ENCODE measurements around the gene JAM3.

The JAM3 gene

DNA sequence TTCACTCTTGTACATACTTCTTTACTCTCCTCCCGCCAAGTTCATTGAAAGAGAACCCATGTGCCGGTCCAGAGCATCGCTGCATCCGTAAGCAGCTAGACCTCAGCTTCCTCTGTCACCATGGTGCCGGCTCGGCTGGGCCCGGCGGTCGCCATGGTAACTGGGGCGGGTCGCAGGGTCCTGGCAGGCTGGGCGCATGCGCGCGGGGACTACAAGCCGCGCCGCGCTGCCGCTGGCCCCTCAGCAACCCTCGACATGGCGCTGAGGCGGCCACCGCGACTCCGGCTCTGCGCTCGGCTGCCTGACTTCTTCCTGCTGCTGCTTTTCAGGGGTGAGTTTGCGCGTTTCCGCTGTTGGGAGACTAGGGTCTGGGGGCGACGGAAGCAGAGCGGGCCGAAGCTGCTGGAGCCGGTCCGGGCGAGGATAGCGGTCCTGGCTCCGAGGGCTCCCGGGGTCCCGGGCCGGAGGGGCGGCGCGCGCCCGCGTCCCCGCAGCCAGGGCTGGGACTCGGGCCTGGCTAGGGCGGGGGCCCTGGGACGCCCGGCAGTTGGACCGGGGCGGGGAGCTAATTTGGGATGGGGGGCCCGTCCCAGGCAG, at the start of gene JAM3:
Gene JAM3 (plus strand): TSS at position 244 of the 597 bp plus-strand sequence. CDS start 12 bp downstream, at position 256.
- DNase-seq = peak; percentile 84

DNA sequence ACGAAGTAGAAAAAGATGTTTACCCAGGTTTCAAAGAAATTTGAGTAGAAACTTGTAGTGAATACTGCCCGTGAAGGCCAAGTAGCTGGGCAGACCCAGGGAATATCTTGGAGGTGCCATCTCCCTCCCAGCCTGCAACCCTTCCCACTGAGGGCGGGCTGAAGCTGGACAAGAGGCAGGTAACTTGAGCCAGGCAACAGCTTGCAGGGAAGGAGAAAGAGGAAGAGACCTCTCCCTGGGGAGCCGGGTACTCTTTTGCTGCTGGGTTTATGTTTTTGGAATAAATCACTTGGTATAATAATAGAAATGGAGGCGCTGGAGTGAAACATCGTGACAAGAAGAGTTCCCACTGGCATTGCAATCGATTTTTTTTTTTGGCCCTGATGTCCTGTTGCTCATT, 49.4 kb upstream of the JAM3 start:
- no peak for DNase-seq

DNA sequence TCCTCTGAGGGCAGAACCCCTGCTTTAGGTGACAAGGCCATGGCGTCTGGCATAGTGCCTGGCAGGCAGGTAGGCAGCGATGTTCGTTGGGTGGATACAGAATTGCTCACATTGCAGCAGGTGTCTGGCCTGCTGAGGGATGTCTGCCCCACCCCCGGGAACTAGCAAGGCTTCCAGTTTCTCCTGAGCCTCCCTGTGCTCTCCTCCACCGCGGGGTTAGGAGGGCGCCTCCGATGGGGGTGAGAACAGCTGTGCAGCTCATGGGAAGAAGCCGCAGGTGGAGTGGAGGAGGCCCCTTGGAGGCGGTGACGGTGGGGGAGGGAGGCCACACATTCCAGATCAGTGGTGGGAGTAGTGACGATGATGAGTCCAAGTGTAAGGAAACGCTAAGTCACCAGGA, 48.3 kb upstream of the JAM3 start:
- DNase-seq = no peak

DNA sequence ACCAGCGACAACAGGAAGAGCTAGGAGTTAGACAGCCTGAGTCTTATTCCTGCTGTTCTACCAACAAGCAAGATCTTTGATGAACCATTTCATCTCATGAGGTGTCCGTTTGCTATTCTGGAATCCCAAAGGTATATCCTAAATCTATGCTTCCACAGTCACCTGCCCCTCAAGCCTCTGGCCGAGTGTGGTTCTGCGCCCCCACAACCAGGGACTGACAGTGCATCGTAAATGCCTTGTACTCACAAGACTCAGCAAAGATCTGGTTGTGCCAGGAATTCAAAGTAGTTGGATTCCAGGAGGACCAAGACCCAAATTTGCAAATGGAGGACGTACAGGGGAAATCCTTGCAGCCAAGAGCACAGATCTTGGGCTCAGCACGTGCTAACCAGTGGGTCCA, 47.5 kb upstream of the JAM3 start:
- DNase-seq = no peak

DNA sequence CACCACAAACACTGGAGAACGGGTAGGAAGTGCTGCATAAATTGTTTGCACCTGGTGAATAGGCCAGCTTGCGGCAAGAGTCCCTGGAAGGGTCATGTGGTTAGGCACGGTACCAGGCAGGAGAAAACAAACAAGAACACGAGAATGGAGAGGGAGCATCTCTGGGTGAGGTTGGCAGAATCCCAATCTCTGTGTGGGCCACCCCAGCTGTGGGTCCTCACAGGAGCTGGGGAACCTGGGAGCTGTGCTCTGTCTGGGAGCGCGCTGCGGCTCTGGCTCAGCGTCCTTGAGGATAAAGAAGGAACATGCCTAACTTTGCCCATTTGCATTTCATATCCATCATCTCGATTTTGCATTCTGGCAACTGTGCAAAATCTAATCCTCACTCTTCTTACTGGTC, 46.1 kb upstream of the JAM3 start:
- no peak for DNase-seq

DNA sequence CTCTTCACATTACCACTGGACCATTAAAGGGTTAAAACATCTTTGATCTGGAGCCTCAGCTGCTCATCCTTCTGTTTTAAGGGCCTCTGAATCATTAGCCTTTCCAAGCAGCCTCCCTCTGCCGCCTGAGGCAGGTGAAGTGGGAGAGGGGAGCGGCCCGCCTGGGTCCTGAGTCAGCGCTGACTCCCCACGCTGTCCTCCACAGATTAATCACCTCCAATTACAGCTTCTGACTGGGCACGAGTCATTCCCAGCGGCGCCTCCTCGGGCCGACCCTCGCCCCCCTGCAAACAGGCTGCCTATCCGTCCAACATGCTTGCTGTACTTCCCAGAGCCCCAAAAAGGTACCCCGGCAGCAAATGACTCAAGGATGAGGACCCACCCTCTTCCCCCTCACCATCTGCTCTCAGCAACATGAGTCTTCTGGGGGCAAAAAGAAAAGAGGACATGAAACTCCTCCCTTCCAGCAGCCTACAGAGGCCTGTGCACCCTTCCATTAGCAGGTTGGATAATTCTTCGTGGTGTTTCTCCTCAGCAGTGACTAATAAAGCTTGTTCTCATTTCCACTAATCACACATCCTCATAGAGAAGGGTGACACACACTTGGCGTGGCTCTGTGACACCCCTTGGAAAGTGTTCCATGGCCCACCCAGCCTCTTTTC, 44.3 kb upstream of the JAM3 start:
- DNase-seq = no peak

DNA sequence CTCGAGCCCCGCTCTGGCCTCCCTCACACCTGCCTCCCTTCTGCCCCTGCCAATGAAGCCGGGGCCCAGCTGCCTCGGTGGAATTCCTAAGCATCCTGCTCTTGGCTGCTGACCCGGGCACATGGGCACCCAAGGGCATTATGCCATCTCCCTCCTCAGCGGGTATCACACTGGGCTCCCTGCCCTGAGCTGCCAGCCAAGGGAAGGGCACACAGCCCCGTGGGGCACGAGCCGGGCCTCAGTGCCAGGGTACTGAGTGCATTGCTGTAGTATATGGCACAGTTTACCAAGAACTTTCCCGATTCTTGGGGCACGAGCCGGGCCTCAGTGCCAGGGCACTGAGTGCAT, 43.8 kb upstream of the JAM3 start:
- DNase-seq = no peak

DNA sequence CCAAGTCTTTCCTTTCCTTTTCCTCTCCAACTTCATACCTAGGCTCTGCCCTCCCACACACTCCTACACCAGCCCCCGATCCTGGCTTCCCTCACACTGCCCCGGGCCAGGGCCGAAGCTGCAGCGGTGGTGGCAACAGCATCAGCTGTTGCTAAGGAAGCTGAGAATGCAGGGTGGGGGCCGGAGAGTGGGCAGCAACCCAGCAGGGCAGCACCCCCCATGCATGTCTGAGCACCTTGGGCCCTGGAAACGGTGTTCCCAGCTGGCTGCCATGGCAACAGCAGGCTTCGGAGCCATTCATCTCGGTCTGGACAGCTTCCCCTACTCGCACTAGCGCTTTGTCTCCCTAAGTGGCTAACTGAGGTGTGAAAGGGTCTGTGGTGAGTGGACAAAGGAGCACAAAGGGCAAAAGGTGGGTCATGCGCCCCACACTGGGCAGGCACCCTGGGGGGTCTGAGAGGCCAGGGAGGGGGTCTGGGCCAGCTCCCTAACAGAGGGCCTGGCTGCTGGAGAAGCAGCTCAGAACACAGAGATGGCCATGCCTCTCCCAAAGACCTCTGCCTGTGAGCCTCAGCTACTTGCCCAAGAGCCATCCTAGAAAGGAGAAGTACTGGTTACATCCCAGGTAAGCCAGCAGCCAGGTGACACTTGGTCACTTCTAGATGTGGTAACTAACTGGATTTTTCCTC, 42.1 kb upstream of the JAM3 start:
- DNase-seq = no peak

DNA sequence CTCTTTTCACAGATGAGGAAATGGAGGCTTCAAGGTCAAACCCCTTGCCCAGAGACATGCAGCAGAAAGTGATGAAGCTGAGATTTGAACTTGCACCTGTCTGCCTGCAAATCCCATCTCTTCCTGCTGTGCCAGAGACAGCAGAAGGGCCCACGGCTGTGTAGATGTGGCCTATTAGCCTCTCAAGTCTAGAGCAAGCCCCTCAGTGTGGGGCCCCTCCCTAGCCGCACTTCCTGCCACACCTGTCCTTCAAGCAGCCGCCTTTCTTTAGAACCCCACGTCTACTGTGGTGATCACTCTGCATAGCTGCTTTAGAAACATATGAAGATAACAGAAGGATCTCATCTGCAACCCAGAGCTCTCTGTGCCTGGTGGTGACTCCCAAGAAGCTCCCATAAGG, 41.2 kb upstream of the JAM3 start:
- DNase-seq = no peak

DNA sequence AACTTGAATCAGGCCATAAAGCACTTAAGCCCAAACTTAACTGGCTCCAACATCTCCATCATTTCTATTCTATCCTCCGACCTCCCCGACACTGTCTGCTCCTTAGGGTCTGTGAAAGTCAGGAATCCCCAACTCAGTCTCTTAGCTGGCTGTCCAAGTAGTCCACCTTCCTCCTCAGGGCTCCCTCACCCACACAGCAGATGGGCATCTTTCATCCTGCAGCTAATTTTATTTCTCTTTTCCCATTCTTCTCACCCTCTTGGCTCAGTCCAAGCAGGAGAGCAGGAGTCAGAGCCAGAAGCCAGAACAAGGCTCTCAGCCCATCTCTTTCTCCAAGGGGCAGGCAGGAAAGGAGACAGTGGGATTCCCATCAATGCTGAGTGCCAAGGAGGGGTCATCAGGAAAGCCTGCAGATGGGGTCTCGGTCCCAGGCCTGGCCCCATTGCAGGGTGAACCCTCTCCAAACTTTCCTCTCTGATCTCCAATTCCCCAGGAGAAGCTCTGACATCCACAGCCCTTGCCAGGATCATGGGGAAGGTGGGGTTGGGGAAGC, 40.4 kb upstream of the JAM3 start:
- DNase-seq = no peak

DNA sequence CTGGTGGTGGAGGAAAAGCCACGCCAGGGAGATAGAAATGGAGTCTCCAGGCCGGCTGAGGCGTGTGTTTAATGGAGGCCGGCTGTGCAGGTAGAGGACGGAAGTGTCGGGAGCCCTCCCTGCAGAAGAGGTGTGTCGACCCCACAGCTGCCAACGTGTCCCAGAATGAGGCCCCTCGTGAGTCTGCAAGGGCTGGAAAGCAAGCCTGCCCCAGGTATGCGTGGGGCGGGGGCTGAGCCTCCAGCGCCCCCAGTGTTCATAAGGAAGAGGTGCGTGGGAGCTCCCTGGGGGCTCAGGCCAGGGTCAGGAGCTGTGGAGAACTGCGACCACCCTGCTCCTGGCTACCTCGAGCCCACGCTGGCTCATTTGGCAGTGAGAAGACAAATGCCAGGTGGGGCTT, 38.0 kb upstream of the JAM3 start:
- no peak for DNase-seq

DNA sequence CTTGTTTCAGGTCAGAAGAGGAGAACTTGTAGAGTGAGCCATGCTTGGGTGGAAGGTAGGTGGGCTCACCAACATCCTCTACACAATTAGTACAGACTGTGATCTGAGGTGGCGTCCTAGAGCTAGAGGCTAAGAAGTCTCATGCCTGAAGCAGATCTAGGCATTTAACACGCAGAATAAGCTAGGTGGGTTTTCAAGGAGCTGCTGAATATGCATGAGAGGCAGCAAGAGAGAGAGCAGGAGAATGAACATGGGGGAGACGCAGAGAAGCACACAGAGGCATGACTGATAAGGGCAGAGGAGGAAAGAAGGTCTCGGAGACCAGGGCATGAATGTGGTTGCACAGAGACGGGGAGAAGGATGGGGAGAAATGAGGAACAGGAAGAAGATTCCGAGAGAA, 36.8 kb upstream of the JAM3 start:
- no peak for DNase-seq

DNA sequence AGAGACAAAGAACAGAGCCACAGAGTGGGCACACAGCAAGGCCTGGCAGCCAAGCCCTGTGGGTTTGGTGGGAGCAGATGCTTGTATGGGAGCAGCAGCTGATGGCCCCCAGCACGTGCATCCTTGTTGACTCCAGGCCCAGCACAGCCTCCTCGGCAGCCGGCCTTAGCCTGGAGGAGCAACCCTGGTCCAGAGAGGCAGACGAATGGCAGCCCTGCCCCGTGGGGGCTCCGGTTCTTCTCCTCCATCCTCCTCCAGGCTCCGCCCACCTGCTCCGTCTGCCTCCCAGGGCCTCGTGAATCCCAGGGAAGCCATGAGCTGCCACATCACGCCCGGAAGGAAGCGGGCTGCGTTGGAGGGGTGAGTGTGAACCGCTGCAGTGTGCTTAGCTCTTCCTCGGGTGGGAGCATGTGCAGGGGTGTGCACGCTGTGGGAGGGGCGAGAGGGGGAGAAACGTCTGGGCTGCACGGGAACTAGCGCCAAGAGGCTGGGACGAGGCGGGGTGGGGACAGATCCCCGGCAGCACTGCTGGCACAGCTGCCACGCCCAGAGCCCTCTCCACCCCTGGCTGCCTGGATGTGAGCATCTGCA, 36.3 kb upstream of the JAM3 start:
- DNase-seq = peak; percentile 88

DNA sequence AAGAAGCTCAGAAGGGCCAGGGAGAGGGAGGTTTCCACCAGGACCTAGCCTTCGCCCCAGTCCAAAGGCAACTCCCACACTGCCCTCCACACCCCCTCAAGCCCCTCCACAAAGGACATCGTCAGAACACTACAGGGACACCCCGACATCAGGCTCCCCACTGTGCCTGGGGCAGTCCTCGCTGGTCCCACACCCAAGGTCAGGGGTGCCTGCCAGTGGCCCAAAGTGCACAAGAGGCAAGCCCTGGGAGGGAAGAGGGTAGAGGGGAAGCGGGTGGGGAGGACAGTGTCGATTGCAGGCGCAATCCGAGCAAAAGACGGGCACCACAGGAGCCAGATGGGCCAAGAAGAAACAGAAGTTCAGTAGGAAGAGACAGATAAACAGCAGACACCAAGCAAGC, 35.6 kb upstream of the JAM3 start:
- DNase-seq = no peak

DNA sequence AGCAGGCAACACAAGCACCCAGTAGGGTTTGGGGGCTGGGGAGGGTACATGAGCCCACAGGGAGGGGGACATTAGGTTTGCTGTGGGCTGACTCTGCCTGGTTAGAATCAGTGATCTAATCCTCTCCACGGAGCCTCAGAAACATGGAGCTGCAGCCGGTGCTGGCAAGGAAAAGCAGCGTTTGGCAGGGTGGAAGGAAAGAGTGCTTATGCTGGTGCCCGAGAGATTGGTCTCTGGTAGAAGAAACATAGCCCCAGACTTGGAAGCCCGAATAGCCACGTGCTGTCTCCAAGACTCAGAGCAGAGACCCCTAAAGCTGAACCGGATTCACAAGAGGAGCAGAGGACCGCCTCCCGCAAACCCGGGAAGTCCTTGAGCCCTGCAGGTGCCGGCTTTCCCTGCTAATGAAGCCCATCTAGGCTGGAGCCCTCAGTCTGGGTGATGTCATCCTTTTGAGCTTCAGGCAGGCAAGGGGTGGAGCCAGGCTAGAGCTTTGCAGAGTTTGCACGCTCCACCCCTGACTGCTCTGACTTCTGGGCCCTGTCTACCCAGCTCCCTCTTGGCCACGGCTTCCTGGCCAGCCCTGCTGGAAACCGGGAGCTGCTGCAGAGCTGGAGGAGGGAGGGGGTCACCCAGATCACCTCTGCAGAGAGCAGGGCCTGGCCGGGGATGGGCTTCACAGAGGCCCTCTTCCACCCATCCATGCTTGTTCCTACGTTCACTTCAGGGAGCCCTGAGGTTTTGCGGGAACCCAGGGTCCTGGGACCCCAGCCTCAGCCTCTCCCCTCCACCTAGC, 35.0 kb upstream of the JAM3 start:
- peak; percentile 96 for DNase-seq

DNA sequence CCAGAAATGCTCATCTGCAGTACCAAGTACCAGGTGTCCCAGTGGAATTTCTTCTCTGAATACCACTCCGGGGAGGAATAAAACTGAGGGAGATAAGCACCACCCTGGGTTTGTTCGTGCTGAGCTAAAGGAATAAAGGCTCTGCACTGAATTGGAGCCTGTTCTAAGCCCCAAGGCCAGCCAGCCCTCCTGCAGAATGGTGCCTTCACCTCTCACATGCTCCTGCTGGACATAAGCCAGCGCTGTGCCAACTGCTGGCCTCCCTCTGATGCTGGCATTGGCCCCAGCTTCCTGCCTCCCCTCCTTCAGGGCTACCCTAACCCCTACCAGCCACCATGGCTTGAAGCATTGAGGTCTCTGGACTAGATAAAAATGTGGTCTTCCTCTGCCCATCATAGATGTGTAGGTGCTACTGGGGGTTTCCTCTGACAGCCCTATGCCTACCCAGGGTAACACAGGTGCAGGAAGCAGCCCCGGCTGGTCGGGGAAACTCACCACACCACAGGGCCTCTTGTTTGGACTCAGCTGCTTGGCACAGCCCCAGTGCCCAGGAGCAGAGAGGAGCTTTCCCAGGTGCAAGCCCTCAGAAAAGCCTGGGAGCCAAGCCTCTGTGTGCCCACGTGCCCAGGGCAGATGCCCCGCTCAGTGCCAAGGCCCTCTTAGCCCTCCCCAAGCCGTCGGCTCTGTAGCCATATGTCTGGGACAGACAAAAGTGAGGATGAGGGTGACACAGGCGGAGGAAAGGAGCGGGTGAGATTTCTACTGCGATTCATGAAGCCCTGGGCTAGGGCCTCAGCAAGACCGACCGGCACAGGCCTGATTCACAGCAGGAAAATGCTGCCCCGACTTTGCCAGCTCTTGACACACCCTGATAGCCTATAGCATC, 34.1 kb upstream of the JAM3 start:
- peak; percentile 43 for DNase-seq

DNA sequence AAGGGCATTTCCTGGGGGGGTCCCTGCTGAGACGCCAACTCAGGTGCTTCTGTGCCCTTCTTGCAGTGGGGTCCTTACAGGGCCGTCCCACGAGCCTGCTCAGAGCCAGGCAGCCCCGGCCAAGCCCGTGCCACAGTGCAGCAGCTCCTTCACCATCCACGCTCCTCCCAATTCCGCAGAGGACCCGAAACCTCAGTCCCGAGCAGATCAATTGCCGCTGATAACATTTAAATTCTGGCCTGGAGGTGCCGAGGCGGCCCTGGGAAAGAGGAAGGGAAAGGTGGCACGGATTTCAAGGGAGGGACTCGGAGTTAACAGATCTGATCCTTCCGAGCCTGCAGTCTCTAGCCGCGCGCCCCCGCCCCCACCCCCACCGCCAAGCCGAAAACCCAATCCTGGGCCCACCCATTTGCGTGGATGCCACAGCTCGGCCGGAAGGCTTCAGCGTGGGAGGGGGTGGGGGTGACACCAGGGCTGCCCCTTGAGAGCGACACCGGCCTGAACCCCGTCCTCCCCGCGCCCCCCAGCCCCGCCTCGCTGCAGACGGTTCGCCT, 32.3 kb upstream of the JAM3 start:
- DNase-seq = no peak

DNA sequence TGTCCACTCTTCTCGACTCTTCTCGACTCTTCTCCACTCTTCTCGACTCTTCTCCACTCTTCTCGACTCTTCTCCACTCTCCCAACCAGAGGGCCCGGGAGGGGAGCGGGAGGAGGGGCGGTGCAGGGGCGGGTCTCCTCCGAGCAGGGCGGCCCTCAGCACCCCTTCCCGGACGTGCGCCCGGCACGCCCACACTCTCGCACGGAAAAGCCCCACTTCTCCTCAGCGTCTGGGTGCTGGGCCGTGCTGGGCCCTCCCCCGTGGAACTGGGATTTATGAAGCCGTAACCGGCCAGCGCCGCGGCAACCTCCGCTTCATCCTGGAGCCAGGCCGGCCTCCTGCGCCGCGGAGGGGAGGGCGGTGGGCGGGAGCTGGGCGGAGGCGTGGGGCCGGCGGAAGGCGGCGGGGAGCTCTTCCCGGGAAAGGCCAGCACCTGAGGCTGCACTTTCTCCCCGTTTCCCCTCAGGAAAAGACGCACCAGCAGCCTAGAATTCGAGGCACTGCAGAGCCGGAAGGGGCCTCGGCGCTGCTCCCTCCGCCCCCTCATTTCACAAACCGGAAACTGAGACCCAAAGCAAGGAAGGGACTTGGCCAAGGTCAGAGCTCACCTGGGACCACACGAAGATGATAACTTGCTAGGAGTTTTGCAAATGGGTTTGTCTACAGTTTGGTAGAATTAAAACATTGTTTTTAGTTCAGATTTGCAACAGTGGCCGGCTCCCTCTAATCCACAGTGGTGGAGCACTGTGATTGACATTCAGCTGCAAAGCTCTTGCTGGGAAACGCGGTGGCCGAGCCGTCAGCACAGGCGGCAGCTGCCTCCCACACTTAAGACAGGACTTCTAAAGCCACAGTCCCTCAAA, 31.6 kb upstream of the JAM3 start:
- DNase-seq = no peak

DNA sequence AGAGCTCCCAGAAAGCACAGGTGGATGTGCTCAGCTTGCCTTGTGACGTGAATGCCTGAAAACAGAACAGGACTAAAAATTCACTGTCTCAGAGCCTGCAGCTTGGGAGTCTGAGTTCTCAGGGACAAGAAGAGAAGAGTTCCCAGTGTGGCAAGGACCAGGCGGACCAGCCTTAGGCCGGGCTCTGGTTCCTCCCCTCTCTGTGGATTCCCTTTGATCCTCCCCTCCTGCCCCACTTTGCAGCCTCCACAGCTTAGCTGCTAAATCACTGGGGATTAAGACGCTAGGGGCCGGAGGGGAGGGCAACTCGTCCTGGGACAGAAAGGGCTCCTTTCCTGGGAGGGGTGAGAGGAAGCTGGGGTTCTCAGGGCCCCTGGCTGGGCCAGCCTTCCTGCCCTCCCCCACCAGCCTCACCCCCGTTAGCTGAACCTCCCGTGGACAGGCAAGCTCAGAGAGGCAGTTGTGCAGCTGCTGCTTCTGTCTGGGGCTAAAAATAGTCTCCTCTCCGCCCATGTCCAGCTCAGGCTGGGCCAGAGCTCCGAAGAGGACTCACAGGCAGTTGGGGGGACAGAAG, 29.9 kb upstream of the JAM3 start:
- no peak for DNase-seq

DNA sequence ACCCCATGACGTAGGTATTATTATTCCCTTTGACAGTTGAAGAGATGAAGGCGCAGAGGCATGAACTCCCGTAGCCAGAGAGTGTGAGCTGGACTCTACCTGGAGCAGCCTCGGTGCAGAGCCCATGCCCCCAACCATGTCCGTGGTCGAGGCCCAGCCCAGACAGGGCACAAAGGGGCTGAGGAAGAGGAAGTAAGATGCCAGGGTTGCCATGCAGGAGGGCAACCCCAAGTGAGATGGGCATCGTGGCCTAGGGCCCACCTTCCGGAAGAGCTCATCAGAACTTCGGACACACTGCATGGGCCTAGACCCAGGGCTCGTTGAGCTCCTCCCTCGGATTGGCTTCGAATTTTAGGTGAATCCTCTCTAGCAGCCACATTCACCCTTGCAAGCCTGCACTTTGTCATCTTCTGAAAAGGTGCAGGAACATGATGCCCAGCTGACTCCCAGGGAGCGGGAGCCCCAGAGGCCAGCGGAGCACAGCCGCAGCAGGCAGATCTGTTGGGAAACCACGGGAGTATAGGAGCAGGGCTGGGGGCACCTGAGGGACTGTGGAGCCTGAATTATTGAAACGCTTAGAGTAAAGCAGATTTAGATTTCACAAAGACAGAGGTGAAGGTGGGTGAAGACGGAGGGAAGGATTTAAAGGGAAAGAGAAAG, 29.0 kb upstream of the JAM3 start:
- DNase-seq = no peak
